Thoracic aorta (tissue), 2 donors: ENCODE data around the gene SH3PXD2A. TPM values are rescaled to one million over a fixed set of nuclear protein-coding genes. Genes with fewer than 3 reads are reported as not detected.

Source experiments
- ATAC-seq: fragments of 150-250 bp; one replicate; pipeline ENCODE4 v1.8.0; 2017; ENCODE audit warnings: low read depth; ENCODE audit not compliant: insufficient number of reproducible peaks, low FRiP score
- DNase-seq: peaks from one replicate; pipeline ENCODE4 v3.0.0-alpha.2; 2020; ENCODE audit warnings: low spot score
- H3K27ac ChIP-seq, 2 donors: fragments of 200-600 bp; sonication (generic); 1 replicate in 1 of 2; 2 replicates in 1 of 2; pipeline ENCODE4 v1.5.1; 2016; ENCODE audit warnings: mild to moderate bottlenecking in 2 of 2, moderate library complexity in 2 of 2
- H3K27me3 ChIP-seq: fragments of 200-600 bp; sonication (generic); replicated peaks from 2 replicates; pipeline ENCODE4 v1.6.0; 2016; ENCODE audit warnings: mild to moderate bottlenecking; ENCODE audit not compliant: insufficient read depth
- H3K36me3 ChIP-seq: fragments of 200-600 bp; sonication (generic); one replicate; pipeline ENCODE4 v1.5.1; 2016
- H3K4me1 ChIP-seq, 2 donors: fragments of 200-600 bp; sonication (generic); 1 replicate in 1 of 2; 2 replicates in 1 of 2; pipeline versions ENCODE4 v1.5.1 to v1.6.0; 2016; ENCODE audit warnings: low read depth in 2 of 2, mild to moderate bottlenecking in 1 of 2; ENCODE audit not compliant: control insufficient read depth in 1 of 2
- H3K4me3 ChIP-seq: fragments of 200-600 bp; sonication (generic); 2 replicates; pipeline ENCODE4 v1.5.1; 2016; ENCODE audit warnings: mild to moderate bottlenecking
- H3K9me3 ChIP-seq: fragments of 200-600 bp; sonication (generic); 2 replicates; pipeline ENCODE4 v1.5.1; 2016
- total RNA-seq, 2 donors: library from RNA; depleted of rRNA; stranded (reverse); fragments of >200 nt; gene quantifications; one replicate each; pipeline versions ENCODE4 v1.1.0 to v1.2.3, GENCODE V29; 2016
- TF ChIP-seq, protein P1 (sequence below): fragments of 200-600 bp; sonication (generic); IDR thresholded peaks from one replicate; pipeline ENCODE4 v1.5.1; 2019; ENCODE audit warnings: antibody characterized with exemption

The SH3PXD2A gene
- total RNA-seq, 2 donors from 2014 or later, result 28.3 to 51.5 TPM

DNA sequence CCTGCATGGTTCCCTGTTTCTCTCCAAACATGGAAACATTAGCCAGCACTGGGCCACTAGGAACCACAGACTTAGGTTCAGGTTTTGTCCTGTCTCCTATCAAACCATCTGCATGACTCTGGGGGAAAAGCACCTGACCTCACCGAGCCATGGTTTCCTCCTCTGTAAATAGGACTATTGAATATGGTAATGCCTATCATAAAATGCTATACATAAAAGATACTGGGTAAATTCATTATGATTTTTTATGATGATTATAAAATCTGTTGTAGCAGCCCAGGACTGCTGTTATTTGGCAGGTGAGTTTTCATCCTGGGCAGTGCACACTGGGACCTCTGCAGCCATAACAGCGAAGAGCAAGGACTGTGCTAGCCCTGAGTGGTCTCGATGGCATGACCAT, 131.8 kb downstream of the SH3PXD2A start:
- no peak for ATAC-seq

DNA sequence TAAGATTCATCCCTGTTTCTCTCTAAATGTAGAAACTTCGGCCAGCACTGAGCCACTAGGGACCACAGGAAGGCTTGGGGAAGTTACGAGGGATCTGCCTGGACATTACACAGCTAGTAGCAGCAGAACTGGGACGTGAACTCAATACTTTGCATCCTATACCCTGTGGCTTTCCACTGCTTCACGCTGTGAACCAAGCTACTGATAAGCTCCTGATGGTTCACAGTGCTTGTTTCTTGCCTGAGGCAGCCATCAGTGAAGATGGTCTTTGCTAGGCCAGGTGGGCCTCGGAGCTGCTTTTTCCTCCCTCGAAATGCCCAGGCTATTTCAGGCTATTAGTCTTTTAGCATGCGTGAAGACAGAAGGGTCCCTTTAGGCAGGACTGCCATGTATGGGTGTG, 132.7 kb downstream of the SH3PXD2A start:
- DNase-seq, result no peak

More for the DNA sequence above, 131.8 kb downstream of the SH3PXD2A start:
- Histone ChIP-seq H3K27ac (no peak overlapping the region), H3K36me3 (peaks cover 10% of the 10 kb centered on the region), H3K4me1 (peaks cover 0 to 9% of the 10 kb centered on the region in 2 donors), H3K9me3 (no peaks in the 10 kb centered on the region), H3K27me3 (no peaks in the 10 kb centered on the region), H3K4me3 (no peak overlapping the region)
- TF ChIP-seq, protein P1, sequence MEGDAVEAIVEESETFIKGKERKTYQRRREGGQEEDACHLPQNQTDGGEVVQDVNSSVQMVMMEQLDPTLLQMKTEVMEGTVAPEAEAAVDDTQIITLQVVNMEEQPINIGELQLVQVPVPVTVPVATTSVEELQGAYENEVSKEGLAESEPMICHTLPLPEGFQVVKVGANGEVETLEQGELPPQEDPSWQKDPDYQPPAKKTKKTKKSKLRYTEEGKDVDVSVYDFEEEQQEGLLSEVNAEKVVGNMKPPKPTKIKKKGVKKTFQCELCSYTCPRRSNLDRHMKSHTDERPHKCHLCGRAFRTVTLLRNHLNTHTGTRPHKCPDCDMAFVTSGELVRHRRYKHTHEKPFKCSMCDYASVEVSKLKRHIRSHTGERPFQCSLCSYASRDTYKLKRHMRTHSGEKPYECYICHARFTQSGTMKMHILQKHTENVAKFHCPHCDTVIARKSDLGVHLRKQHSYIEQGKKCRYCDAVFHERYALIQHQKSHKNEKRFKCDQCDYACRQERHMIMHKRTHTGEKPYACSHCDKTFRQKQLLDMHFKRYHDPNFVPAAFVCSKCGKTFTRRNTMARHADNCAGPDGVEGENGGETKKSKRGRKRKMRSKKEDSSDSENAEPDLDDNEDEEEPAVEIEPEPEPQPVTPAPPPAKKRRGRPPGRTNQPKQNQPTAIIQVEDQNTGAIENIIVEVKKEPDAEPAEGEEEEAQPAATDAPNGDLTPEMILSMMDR, result no peak
- no peak for DNase-seq

DNA sequence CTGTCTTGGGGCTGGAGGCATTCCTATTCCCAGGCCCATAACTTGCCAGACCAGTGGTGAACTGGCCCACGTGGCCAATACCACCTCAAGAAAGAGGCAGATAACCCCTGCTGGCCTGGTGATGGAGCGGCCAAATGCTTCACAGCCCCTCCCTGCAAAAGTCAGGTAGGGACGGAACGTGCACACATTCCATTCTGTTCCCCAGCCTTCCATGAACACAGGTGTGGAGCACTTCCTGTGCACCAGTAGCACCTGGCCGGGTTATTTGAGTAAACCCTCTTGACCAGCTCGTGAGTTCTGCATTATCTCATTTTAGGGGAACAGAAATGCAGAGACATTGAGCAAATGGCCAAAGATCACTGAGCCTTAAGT, 134.4 kb downstream of the SH3PXD2A start:
- no peak for DNase-seq
- Histone ChIP-seq H3K4me1 (no peaks in the 10 kb centered on the region), H3K4me3 (no peak overlapping the region), H3K36me3 (peaks cover 10% of the 10 kb centered on the region), H3K27ac (no peak overlapping the region), H3K9me3 (no peaks in the 10 kb centered on the region), H3K27me3 (no peaks in the 10 kb centered on the region)
- TF ChIP-seq, protein P1, result no peak
- ATAC-seq, result no peak

More for the DNA sequence above, 132.7 kb downstream of the SH3PXD2A start:
- no peak for ATAC-seq
- Histone ChIP-seq H3K27ac (no peak overlapping the region), H3K4me3 (no peak overlapping the region), H3K9me3 (no peaks in the 10 kb centered on the region), H3K36me3 (peaks cover 10% of the 10 kb centered on the region), H3K4me1 (peaks cover 0 to 5% of the 10 kb centered on the region in 2 donors), H3K27me3 (no peaks in the 10 kb centered on the region)
- TF ChIP-seq, protein P1, result no peak

DNA sequence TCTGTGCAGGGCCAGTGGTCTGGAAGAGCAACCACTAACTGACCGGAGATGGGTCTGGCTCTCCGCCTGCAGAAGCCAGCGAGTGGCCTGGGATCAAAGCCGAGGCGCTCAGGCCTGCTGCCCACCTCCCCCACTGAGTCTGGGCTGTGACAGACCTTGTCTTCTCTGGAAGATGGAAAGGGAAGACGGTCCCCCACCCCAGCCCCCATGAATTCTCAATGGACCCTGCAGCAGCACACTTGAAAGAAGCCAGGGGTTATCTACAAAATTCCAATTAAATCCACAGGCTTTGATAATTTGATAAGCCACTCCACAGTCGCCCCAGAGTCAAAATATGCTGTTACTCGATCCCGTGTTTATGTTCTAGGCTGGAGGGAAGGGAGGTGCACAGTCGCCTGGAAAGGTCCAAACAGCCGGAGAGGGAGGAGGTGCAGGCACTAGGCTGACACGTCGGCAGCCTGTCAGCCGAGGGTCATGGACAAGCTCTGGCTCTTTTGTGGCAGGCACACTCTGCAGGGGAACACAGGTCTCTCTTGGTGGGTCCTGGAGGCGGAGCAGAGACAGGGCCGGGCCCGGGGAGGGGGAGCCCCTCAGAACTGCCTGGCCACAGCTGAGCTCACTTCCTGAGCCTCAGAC, 134.9 kb downstream of the SH3PXD2A start:
- TF ChIP-seq, protein P1, result no peak
- Histone ChIP-seq H3K36me3 (peaks cover 10% of the 10 kb centered on the region), H3K4me3 (no peak overlapping the region), H3K27ac (no peak overlapping the region), H3K4me1 (no peaks in the 10 kb centered on the region), H3K27me3 (no peaks in the 10 kb centered on the region), H3K9me3 (no peaks in the 10 kb centered on the region)
- ATAC-seq (no peak), DNase-seq (no peak)

DNA sequence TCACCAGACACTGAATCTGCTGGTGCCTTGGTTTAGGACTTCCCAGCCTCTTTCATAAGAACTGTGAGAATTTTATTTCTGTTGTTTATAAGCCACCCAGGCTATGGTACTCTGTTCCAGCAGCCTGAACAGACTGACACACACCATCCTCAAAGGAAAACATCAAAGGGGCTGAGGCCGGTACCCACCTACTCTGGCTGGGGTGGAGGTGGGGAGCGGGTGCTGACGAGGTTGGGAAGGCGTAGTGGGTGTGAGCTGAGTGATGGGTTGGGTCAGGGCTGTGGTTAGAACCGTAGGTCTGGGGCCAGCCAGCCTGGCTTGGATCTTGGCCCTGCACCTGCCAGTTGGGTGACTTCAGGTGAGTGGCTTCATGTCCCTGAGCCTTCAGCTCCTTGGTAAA, 136.3 kb downstream of the SH3PXD2A start:
- H3K9me3 ChIP-seq, result no peaks in the 10 kb centered on the region
- TF ChIP-seq, protein P1, result no peak
- peaks cover 9% of the 10 kb centered on the region for H3K36me3 ChIP-seq
- H3K4me1 ChIP-seq, result no peaks in the 10 kb centered on the region
- no peak overlapping the region for H3K27ac ChIP-seq
- DNase-seq (no peak), ATAC-seq (no peak)
- no peaks in the 10 kb centered on the region for H3K27me3 ChIP-seq
- no peak overlapping the region for H3K4me3 ChIP-seq
